H54 (cell line): ENCODE results near the gene NDST1.

Experiments
- DNase-seq: peaks from one replicate; pipeline ENCODE4 v3.0.0; 2011; ENCODE audit warnings: low spot score, mixed read lengths; ENCODE audit not compliant: insufficient read length
- FAIRE-seq: peaks from 3 replicates; lab custom pipeline; 2011; peaks lifted over from hg19 to GRCh38; lab: Jason Lieb, UNC
- POLR2A ChIP-seq: IDR thresholded peaks from 2 replicates; pipeline ENCODE4 v1.6.1; 2011; ENCODE audit warnings: low read depth, mild to moderate bottlenecking, low read length

NDST1 gene

GRCh38 chr5:150498501-150498900 lies 9.4 kb upstream of the NDST1 start:
- no peak for FAIRE-seq
- no peak for DNase-seq
- TF ChIP-seq POLR2A: no peak

- FAIRE-seq (no peak), DNase-seq (no peak)
- no peak for TF ChIP-seq POLR2A
These were observed 9.0 kb upstream of the NDST1 start for GRCh38 chr5:150498971-150499370.

- FAIRE-seq (no peak), DNase-seq (no peak)
These were observed 8.4 kb upstream of the NDST1 start for GRCh38 chr5:150499437-150499956.

GRCh38 chr5:150500328-150500841 lies 7.5 kb upstream of the NDST1 start:
- no peak for TF ChIP-seq POLR2A
- FAIRE-seq: no peak
- DNase-seq: no peak

More at GRCh38 chr5:150499437-150499956, 8.4 kb upstream of the NDST1 start:
- no peak for TF ChIP-seq POLR2A

- no peak for TF ChIP-seq POLR2A
- no peak for DNase-seq
- no peak for FAIRE-seq
These were observed 7.0 kb upstream of the NDST1 start for GRCh38 chr5:150500905-150501304.

GRCh38 chr5:150502106-150502505 lies 5.8 kb upstream of the NDST1 start:
- FAIRE-seq (no peak), DNase-seq (no peak)
- TF ChIP-seq POLR2A: no peak

GRCh38 chr5:150502847-150503246 lies 5.1 kb upstream of the NDST1 start:
- no peak for TF ChIP-seq POLR2A
- FAIRE-seq: no peak
- no peak for DNase-seq

GRCh38 chr5:150503386-150503785 lies 4.5 kb upstream of the NDST1 start:
- TF ChIP-seq POLR2A: no peak
- FAIRE-seq (no peak), DNase-seq (no peak)

GRCh38 chr5:150503977-150504620 lies 3.8 kb upstream of the NDST1 start:
- DNase-seq (no peak), FAIRE-seq (no peak)
- no peak for TF ChIP-seq POLR2A

- FAIRE-seq: no peak
- TF ChIP-seq POLR2A: no peak
- no peak for DNase-seq
These were observed 2.9 kb upstream of the NDST1 start for GRCh38 chr5:150505041-150505511.

GRCh38 chr5:150505816-150506215 lies 2.1 kb upstream of the NDST1 start:
- no peak for TF ChIP-seq POLR2A
- FAIRE-seq (no peak), DNase-seq (no peak)

- no peak for DNase-seq
- no peak for TF ChIP-seq POLR2A
- no peak for FAIRE-seq
These were observed 1.1 kb upstream of the NDST1 start for GRCh38 chr5:150506571-150507473.

- no peak for TF ChIP-seq POLR2A
- no peak for DNase-seq
- no peak for FAIRE-seq
These were observed 328 bp downstream of the NDST1 start for GRCh38 chr5:150508277-150508640.

GRCh38 chr5:150508828-150509227 lies 897 bp downstream of the NDST1 start:
- no peak for TF ChIP-seq POLR2A
- FAIRE-seq (no peak), DNase-seq (no peak)
